OCI-LY1 (cell line): ENCODE data around the gene SLC35B2.

ENCODE experiments used
- EZH2 ChIP-seq: fragments of 200-600 bp; sonication (generic), shearing (Covaris generic); IDR thresholded peaks from 2 replicates; pipeline ENCODE4 v1.8.0; 2017; ENCODE audit warnings: borderline replicate concordance, mixed run types, mild to moderate bottlenecking, antibody characterized with exemption, low read length, moderate library complexity, mixed read lengths
- TF ChIP-seq, protein P1 (sequence below): fragments of 200-600 bp; sonication (generic), shearing (Covaris generic); IDR thresholded peaks from 2 replicates; pipeline ENCODE4 v1.5.1; 2017; ENCODE audit warnings: mild to moderate bottlenecking, antibody characterized with exemption, low read length, moderate library complexity, mixed read lengths

DNA sequence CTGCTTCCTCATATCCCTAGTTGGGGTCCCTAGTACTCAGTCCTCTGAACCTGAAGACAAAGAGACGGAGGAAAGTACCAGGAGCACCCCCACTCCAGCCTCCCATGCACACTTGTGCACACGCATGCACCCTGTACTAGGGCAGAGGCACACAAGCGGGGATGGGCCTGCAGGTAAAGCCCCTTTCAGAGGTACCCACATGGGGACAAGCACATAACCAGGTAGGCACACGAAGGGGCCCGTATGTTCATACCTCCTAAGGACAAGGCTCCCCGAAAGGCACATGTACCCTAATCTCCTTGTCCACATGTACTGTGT is 14.0 kb upstream of the SLC35B2 start:
- TF ChIP-seq, protein P1, sequence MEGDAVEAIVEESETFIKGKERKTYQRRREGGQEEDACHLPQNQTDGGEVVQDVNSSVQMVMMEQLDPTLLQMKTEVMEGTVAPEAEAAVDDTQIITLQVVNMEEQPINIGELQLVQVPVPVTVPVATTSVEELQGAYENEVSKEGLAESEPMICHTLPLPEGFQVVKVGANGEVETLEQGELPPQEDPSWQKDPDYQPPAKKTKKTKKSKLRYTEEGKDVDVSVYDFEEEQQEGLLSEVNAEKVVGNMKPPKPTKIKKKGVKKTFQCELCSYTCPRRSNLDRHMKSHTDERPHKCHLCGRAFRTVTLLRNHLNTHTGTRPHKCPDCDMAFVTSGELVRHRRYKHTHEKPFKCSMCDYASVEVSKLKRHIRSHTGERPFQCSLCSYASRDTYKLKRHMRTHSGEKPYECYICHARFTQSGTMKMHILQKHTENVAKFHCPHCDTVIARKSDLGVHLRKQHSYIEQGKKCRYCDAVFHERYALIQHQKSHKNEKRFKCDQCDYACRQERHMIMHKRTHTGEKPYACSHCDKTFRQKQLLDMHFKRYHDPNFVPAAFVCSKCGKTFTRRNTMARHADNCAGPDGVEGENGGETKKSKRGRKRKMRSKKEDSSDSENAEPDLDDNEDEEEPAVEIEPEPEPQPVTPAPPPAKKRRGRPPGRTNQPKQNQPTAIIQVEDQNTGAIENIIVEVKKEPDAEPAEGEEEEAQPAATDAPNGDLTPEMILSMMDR = no peak
- no peak for TF ChIP-seq EZH2
